Lung (tissue), 12 donors: Measurements from ENCODE around the gene MYO5C. TPM values are rescaled to one million over a fixed set of nuclear protein-coding genes. Genes with fewer than 3 reads are reported as not detected.

Experiments used
- ATAC-seq: fragments of 200-7000 bp; cut with Tn5 transposase; one replicate; pipeline ENCODE4 v1.9.1; 2020; ENCODE audit warnings: moderate number of reproducible peaks; ENCODE audit not compliant: insufficient read depth, low FRiP score
- DNase-seq, 3 donors: peaks; one replicate each; pipeline ENCODE4 v3.0.0-alpha.2; 2013 to 2017
- H3K27ac ChIP-seq, 2 donors: one replicate each; pipeline ENCODE4 v1.5.1; 2013; ENCODE audit warnings: mild to moderate bottlenecking in 2 of 2, moderate library complexity in 2 of 2, control low read depth in 1 of 2, inconsistent platforms in 1 of 2, low read depth in 1 of 2, low read length in 1 of 2
- H3K27me3 ChIP-seq, 3 donors: one replicate each; pipeline ENCODE4 v1.5.1; 2013; ENCODE audit warnings: low read length in 2 of 3; ENCODE audit not compliant: control insufficient read depth in 3 of 3, insufficient read depth in 3 of 3
- H3K36me3 ChIP-seq, 4 donors: one replicate each; pipeline ENCODE4 v1.5.1; 2013; ENCODE audit warnings: low read length in 4 of 4, mild to moderate bottlenecking in 1 of 4, moderate library complexity in 1 of 4; ENCODE audit not compliant: control insufficient read depth in 4 of 4, insufficient read depth in 4 of 4
- H3K4me1 ChIP-seq, 5 donors: one replicate each; pipeline ENCODE4 v1.5.1; 2013; ENCODE audit warnings: low read length in 5 of 5, mild to moderate bottlenecking in 2 of 5, moderate library complexity in 1 of 5; ENCODE audit not compliant: control insufficient read depth in 5 of 5, insufficient read depth in 5 of 5
- H3K4me3 ChIP-seq: one replicate; pipeline ENCODE4 v1.5.1; 2013; ENCODE audit warnings: mild to moderate bottlenecking, control low read depth, moderate library complexity
- H3K9ac ChIP-seq, 2 donors: one replicate each; pipeline ENCODE4 v1.5.1; 2013; ENCODE audit warnings: low read length in 2 of 2, control low read depth in 1 of 2; ENCODE audit not compliant: insufficient read depth in 1 of 2
- H3K9me3 ChIP-seq, 4 donors: one replicate each; pipeline ENCODE4 v1.5.1; 2013; ENCODE audit warnings: low read length in 3 of 4, mild to moderate bottlenecking in 1 of 4, moderate library complexity in 1 of 4; ENCODE audit not compliant: control insufficient read depth in 4 of 4, insufficient read depth in 3 of 4
- CTCF ChIP-seq: IDR thresholded peaks from 2 replicates; pipeline ENCODE4 v1.5.1; 2012; ENCODE audit warnings: mild to moderate bottlenecking; ENCODE audit errors: control extremely low read depth, extremely low read depth
- WGBS, 2 donors: extraction: QIAGEN DNeasy Blood & Tissue Kit; methylation state at CpG; one replicate each; pipeline ENCODE4 v1.1.7; 2013; 5-methylcytosine and 5-hydroxymethylcytosine counted together
- polyA plus RNA-seq, 2 donors: library from polyadenylated mRNA; stranded (reverse); fragments of 200-250 nt; gene quantifications; one replicate each; pipeline ENCODE4 v1.2.1, GENCODE V29; 2013
- total RNA-seq, 2 donors: library from RNA; depleted of rRNA in 1 of 2; stranded (reverse); fragments of >200 nt in 1 of 2; gene quantifications; one replicate each; pipeline ENCODE4 v1.2.1, GENCODE V29; 2014 to 2021
- donor health status: control.
- donor health status: control.
- donor health status: Bipolar disorder and iron deficiency.
- donor health status: healthy.
- donor health status: DM: yes; HTN: yes; CAD: no.

MYO5C gene
- total and polyA plus RNA-seq, 4 donors, result 11.1 to 70.1 (median 40.0) TPM

DNA sequence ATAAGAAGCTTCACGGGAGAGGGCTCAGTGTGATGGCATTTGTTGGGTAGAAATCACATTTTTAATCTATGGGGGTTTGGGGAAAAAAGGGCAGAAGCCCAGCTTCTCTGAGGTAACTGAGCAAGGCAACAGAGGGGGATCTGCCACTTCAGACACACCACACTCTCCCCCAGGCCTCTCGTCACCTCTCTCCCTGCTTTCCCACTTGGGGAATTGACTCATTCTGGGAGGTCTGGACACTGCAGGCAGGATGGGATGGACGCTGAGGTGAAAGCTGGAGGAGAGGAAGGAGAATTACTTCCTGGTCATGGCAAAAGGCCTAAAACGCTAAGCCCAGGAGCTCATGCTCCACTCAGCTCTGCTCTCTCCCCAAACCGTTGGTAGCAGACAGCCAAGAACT lies 33.2 kb downstream of the MYO5C start:
- no peaks in the 10 kb centered on the region for H3K9me3 ChIP-seq
- H3K9ac ChIP-seq, result no peak overlapping the region
- peak overlapping the region in 1 of 2 donors; percentile 66 for H3K27ac ChIP-seq
- H3K4me1 ChIP-seq, result peaks cover 0 to 13% (median 4%) of the 10 kb centered on the region in 5 donors
- no peak for DNase-seq
- ATAC-seq, result no peak
- 52 to 68% methylated on average over 5 of the region's 5 CpGs for WGBS, 2 donors
- peaks cover 0 to 9% (median 0%) of the 10 kb centered on the region in 4 donors for H3K36me3 ChIP-seq
- H3K4me3 ChIP-seq, result no peak overlapping the region
- TF ChIP-seq CTCF, result no peak
- no peaks in the 10 kb centered on the region for H3K27me3 ChIP-seq

DNA sequence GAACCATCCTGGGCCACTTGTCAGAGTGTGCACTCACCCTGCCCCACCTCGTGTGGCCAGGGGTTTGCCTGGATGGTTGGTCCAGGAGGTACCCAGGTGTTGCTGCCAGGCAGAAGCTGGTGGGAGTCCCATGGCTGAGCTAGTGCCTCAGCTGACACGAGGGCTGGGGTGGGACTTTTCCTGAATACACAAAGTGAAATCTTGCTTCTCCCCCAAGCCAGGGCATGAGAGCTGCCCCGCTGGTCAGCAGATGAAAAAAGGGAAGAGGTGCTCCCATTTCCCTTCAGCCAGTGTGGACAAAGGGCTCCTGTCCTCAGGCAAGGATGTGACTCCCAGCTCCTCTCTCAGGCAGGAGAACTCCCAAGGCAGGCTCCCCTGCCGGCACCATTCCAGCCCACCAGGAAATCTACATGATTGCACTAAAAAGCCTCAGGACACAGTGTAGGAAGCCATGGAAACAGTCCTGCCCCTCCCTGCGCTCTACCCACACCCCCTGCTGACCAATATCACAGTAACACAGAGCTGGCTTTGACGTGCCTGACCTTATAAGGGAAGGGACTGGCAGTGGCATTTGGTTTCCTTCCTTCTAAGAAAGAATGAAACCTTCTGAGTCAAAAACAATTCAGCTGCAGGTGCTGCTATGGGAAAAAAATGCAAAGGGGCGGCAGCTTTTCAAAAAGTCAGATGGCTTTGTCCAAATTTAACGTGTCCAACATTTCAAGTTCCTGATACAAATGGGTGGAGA lies 33.9 kb downstream of the MYO5C start:
- ATAC-seq (peak; percentile 84), DNase-seq (peak; percentile 60 to 71 (median 63))
- no peak overlapping the region for H3K4me3 ChIP-seq
- TF ChIP-seq CTCF, result no peak
- H3K4me1 ChIP-seq, result peaks cover 0 to 19% (median 4%) of the 10 kb centered on the region in 5 donors
- H3K27ac ChIP-seq, result peak overlapping the region in 1 of 2 donors; percentile 78
- 17 to 26% methylated on average over 8 of the region's 8 CpGs for WGBS, 2 donors
- no peaks in the 10 kb centered on the region for H3K27me3 ChIP-seq
- no peak overlapping the region for H3K9ac ChIP-seq
- H3K36me3 ChIP-seq, result peaks cover 0 to 9% (median 0%) of the 10 kb centered on the region in 4 donors
- H3K9me3 ChIP-seq, result no peaks in the 10 kb centered on the region

GRCh38 chr15:52261026-52261425 lies 34.6 kb downstream of the MYO5C start:
- H3K36me3 ChIP-seq, result peaks cover 0 to 9% (median 0%) of the 10 kb centered on the region in 4 donors
- no peak overlapping the region for H3K9ac ChIP-seq
- ATAC-seq (no peak), DNase-seq (no peak)
- H3K27ac ChIP-seq, result peak overlapping the region in 1 of 2 donors; percentile 78
- H3K27me3 ChIP-seq, result no peaks in the 10 kb centered on the region
- no peaks in the 10 kb centered on the region for H3K9me3 ChIP-seq
- H3K4me3 ChIP-seq, result no peak overlapping the region
- 95 to 98% methylated on average over 10 of the region's 10 CpGs for WGBS, 2 donors
- peaks cover 0 to 23% (median 4%) of the 10 kb centered on the region in 5 donors for H3K4me1 ChIP-seq
- no peak for TF ChIP-seq CTCF
